Activated gamma-delta T cell treated with anti-CD3 and anti-CD28 coated beads, Interleukin-2, amount 50 U/mL, for 16 hours (primary cell): ENCODE results near the gene C5orf52.
"Not testable (repeated sequence)": the region's sequence is repeated elsewhere in the genome, so short reads cannot be mapped to it uniquely, and the experiment has no call there.

Experiments used
- DNase-seq: peaks from one replicate; pipeline ENCODE4 v3.0.0-alpha.2; 2020; ENCODE audit warnings: low read depth

C5orf52 gene

DNA sequence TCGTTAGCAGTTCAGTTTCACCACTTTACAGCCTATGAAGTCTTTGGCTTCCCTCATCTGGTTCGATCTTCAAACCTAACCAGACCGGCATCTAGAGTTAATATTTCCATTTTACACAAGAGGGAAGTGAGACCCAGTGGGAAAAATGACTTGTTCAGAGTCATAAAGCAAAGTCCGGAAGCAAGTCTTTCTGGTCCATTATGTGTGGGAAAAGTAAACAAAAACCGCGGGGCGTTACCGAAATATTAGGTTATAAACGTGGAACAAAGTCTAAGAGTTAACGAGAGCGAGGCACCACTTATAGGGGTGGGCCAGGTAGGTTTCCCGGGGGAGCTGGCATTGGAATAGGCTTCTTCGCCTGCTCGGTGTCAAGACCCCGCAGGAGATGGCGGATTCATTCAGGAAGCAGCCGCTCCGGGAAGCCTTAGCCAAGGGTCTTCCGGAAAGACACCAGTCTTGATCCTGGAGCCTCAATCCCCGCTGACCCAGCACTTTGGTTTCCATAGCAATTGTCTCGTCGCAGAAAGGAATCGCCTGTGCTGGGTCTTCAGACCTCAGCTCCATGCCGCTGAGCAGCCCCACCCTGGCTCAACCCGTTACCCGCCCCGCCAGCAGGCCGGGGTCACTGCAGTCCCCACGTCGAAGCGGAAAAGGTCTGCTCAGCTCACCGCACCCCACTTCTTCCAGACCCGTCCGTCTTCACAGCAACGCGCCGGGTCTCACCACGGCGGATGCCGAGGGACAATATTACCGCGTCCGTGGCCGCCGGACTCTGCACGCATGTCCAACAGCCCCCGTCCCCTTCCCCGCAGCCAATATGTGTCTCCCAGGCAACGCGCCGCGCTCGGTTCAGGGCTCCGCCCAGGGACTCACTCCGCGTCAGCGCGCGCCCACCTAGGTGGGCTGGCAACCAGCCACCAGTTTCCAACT is at the start of gene C5orf52:
Gene C5orf52, plus strand, starts transcription at position 872 of the 930 bp plus-strand sequence. CDS start 82 bp downstream, outside the sequence.
- no peak for DNase-seq

DNA sequence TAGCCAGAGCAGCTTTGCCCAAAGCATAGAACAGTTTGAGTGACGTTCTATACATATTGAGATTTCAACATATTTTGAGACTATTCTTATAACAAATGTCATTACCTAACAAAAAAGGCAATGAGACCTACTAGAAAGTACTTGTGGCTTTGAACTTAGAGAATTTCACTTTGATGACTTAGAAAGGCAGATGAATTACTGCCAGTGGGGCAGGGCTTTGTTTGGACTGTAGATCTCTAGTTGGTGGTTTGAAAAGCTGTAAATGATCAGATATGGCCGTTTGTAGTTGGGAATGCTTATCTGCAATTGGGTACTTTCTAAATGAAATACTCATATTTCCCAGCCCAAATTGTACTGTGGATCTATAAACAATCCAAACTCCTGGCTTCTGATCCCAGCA is 47.2 kb upstream of the C5orf52 start:
- no peak for DNase-seq

DNA sequence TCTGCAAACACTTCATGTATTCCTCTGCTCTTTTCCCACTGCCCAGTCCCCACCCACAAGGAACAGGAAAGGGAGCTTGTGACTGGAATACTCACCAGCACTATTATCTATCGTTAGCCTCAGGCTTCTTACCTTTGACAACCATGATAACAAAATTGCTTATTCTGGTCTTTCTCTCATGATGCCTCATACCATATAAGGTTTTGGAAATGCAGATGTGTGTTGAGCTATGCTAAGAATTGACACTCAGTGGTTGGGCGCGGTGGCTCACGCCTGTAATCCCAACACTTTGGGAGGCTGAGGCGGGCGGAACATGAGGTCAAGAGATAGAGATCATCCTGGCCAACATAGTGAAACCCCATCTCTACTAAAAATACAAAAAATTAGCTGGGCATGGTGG is 44.5 kb upstream of the C5orf52 start:
- DNase-seq, result no peak

DNA sequence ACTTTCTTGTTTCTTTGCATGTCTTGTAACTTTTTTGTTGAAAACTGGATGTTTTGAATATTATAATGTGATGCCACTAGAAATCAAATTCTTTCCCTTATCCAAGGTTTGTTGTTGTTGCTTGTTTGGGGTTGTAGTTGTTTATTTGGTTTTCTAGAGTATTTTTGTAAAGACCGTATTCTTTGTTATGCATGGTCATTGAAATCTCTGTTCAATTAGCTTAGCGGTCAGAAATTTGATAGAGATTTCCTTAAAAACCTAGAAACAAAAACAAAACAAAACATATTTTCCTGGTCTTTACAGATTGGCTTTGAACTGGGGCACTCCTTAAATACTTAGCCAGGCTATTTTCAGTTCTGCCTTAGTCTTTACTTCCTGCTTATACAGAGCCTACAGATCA is 41.0 kb upstream of the C5orf52 start:
- DNase-seq, result no peak

DNA sequence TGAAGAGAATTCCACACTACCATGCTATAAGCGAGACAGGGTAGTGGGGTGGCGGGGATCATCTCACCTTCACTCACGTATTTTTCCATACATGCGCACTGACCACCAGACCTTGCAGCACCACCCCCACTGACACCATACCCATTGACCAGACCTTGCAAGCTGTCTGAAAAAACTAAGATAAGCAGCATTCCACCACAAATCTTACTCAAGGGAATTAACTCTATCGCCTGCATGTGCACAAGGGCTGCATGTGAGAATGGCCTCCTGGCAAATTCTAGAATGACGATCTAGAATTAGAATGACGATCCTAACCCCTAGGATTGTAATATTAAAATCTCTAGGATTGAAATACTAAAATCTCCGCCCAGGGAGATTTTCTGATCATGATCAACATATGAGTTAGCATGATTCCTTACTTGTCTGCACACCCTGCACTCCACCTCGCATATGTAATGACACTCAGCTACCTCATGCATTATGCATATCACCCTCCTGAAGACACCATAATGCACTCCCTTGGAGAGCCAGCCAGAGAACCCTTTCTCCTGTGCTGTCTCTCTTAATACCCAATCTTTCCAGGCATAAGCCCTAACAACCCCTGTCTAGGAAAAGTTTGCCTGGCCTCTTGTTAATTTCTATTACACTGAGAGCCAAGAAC is 30.8 kb upstream of the C5orf52 start:
- no peak for DNase-seq

DNA sequence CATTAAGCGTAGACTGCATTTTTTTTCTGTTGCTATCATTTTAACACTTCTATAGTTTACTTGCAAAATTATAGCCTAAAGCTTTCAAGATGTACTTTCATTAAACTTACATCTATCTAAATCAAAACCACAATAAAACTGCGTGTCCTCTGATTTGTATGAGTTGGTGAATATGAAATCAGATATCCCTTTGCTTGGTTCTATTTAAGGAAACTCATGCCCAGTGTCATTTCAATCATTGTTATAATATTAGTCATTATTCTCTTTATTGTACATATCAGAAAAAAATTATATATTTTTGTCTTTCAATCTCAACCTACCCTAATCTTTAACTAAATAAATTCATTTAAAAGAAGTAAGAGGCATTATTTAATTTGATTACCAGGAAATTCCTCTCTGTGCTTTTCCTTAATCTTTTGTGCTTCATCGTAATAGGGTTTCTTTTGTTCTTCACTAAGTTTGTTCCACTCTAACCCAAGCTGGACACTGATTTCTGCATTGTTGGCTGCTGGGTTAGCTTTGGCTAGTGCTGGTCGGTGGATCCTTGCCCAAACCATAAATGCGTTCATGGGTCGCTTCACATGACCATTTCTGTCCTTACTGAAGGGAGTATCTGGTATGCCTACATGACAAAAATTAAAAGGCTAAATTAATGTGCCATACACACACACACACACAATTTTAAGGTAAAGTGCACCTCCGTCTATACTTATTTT is 22.9 kb upstream of the C5orf52 start:
- DNase-seq, result no peak

DNA sequence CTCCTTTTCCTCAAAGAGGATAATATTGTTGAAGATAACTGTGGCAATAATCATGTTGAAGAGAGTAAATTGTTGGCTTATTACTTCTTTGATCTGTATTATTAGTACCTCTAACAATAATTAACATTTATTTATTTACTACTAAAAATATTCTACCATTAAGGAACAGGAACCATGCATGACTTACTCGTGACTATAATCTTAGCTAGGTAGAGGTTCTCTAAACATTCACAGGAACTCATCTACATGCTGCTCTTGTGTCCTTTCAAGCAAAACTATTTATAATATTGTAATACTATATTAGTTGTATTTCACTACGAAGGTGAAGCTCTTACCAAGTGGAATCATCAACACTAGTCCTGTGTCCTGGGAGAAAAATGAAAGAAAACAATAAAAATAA is 22.2 kb upstream of the C5orf52 start:
- DNase-seq, result no peak

DNA sequence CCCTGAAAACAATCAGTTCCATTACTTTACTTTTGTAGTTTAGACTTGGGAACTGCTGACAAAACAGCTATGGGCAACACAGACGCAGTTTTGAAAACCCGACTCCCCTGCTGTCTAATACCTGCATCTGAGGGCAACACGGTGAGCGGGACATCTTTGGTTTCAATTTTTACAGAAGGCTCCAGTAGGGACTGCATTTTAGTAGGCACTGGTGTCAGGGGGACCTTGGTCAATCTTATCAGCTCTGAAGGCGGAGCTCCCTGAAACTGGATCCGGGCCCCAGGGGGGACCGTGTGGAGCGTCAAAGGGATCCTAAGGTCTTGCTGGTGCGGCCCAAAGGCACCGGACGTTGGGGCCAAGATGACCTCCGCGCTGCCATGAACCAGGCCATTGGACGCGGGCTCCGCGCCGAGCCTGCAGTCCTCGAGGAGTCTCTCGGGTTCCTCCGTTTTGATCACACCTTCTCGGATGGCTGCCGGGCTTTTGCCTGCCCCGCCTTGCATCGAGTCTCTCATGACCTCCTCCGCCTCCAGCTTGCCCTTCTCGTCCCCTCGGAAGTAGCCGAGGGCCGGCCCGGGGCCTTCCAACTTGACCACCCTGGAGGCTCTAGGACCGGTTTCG is 20.2 kb upstream of the C5orf52 start:
- no peak for DNase-seq

DNA sequence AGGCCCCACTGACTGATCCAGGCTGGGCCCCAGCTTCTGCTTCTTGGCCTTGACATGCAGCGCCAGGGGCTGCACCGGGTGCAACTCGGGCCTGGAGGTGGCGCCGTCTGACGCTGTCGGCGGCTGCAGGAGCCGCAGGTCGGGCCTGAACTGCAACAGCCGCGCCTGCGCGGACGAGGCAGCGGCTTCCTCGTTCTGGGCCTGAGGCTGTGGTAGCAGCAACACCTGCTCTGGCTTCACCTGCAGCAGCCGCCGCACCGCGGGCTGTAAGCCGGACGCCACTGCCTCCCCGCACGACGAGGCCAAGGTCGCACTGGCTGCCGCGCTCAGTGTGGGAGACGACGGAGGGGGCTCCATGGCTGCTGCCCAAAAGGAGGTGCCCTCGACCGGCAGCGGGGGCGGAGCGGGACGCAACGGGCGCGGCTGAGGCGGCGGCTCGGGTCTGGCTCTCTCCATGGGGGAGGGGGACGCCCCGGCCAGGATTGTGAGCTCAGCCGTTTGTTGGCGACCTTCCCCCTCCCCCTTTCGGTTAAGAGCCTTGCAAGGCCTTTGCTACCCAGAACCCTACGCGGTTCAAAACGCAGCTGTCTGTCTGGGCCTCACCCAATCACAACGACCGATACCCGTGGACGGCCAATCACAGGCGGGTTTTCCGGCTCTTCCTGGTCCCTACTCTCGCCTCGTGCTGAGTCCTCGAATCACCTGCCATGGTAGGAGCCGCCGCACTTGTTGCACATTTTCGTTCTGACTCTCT is 19.5 kb upstream of the C5orf52 start:
- DNase-seq, result peak; percentile 63

DNA sequence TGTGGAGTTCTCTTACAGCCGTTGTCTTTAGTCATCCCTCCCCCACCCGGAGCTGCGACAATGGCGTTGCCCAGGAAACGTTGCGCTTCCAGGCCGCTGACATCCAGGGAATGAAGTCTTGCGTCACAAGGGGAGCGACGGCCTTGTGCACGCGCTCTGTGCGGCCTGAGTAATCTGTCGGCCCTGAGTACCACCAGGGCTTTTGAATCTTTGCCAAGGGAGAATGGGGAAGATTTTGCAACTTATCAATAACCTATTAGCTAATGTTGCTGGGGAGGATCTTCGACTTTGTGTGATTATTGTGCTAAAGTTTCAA is 19.0 kb upstream of the C5orf52 start, which contains the start of gene SOX30:
Gene SOX30, minus strand, starts transcription at position 62 of the 316 bp plus-strand sequence. CDS start 360 bp downstream, outside the sequence.
- no peak for DNase-seq

DNA sequence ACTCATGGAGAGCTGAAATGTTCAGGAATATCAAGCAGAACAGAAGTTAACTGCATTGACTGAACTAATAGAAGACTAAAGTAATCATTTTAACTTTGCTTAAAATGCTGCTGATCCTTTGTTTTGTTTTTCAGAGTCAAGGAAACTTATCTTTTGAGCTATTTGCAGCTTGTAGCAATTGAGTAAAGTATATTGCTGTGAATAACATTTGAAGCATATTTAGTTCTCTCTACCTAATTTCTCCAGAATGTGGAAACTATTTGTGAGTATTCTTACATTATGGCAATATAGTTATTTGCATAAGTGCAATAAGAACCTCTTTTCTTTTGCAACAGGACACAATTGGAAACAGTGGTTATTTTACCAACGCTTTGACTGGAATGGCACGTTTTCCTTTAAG is 13.8 kb upstream of the C5orf52 start:
- no peak for DNase-seq

DNA sequence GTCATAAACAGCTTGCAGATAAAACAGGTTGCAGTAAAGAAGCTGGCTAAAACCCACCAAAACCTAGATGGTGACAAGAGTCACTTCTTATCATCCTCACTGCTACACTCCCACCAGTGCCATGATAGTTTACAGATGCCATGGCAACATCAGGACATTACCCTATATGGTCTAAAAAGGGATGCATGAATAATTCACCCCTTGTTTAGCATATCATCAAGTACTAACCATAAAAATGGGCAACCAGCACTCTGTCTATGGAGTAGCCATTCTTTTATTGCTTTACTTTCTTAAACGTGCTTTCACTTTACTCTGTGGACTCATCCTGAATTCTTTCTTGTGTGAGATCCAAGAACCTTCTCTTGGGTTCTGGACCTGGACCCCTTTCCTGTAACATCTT is 12.4 kb upstream of the C5orf52 start:
- no peak for DNase-seq

DNA sequence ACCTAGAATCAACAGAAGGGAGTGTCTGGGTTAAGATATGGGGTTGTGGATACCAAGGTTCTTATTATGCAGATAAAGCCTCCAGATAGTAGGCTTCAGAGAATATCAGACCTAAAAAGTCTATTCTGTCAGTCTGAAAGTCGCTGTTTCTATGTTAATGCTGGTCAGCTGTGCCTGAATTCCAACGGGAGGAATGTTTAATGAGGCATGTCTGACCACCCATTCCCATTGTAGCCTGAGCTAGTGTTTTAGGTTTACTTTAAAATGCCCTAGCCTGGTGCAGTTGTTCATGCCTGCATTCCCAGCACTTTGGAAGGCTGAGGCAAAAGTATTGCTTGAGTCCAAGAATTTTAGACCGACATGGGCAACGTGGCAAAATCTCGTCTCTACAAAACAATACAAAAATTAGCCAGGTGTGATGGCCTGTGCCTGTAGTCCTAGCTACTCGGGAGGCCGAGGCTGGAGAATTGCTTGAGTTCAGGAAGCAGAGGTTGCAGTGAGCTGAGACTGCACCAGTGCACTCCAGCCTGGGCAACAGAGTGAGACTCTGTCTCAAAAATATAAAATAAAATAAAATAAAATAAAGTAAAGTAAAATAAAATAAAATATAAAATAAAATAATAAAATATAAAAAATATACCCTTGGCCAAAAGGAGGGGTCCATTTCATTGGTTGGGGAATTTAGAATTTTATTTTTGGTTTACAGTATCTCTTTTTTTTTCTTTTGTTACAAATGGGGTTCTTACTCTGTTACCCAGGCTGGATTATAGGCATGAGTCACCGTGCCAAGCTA is 11.3 kb upstream of the C5orf52 start:
- DNase-seq, result no peak

DNA sequence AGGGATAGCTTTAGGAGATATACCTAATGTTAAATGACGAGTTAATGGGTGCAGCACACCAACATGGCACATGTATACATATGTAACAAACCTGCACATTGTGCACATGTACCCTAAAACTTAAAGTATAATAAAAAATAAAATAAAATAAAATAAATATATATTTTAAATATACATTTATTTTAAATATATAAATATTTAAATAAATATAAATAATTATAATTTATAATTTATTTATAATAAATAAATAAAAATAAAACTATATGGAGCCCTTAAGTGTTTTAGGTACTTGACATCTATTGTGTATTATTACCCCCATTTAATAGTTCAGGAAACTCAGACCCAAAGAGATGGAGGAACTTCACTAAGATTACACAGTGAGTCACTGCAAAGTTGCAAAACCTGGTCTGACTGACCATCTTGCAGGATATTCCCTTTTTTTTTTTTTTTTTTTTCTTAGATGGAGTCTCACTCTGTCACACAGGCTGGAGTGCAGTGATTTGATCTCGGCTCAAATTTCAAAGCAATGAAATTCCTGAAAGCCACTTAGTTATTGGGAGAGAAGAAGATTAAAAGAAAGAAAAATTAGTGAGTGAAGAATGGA is 5.8 kb upstream of the C5orf52 start:
- no peak for DNase-seq

DNA sequence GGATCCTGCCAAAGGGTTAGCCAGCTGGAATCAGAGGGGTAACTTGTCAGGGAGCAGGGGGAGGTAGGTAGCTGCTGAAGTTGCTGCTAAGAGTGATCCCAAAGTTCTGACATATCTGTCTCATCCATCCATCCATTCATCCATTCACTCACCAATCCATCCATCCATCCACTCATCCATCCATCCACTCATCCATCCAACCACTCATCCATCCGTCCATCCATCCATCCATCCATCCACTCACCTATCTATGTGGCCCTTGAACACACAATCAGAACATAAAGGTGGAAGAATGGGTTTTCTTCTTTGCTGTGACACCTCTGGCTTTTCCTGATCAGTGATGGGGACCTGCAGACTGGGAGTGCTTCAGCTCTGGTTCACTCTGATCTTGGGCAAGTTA is 3.0 kb upstream of the C5orf52 start:
- no peak for DNase-seq

DNA sequence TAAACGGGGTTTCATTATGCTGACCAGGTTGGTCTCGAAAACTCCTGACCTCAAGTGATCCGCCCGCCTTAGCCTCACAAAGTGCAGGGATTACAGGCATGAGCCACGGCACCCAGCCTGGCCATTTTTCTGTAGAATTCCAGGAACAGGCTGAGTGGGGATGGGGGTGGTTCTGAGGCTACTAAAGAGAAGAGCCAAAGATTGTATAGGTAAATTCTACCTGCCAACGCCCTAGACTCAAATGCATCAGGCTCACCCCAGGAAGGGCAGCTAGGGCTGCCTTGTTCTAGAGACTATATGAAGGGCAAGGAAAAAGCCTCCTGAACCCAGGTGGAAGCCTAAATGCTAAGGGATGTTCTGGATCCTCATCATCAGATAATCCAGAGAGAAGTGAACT is 1.6 kb upstream of the C5orf52 start:
- no peak for DNase-seq

DNA sequence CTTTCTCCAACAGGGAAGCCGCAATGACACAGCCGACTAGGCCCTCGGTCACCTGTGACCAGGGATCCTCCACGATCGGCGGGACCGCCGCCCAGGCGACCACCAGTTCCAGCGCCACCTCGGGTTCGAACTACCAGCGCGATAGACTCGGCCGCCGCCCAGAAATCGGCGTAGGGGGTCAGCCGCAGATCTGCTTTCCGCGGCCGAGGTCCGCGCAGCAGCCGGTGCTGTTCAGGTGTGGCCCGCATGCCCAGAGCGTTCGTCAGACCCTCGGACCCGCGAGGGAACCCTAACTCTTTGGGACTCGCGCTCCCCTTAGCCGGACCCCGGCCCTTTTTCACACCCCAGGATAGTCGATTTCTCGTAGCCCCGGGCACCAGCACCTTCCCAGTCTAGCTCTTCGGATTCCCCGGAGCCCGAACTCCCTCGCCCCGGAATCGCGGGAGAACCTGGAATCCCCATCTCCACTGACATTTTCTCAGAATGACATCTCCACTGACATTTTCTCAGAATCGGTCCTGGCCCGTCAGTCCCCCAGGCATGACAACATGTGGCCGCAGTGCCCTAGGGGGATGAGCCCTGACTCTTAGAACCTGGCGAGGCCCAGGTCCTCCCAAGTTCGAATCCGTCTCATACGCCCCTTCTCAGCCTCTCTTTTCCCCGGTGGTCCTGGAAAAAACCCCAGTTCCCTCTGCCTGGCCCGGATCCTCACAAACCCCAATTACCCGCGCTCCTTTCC is 428 bp downstream of the C5orf52 start:
- no peak for DNase-seq

DNA sequence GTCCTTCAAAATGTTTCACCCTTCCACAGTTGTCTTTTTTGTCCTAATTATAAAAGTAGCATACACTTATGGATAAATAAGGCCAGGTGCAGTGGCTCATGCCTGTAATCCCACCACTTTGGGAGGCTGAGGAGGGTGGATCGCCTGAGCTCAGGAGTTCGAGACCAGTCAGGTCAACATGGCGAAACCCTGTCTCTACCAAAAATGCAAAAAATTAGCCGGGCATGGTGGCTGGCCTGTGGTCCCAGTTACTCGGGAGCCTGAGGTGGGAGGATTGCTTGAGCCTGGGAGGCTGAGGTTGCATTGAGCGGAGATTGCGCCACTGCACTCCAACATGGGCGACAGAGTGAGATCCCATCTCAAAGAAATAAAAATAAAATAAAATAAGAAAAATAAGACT is 1.6 kb downstream of the C5orf52 start:
- DNase-seq, result no peak

DNA sequence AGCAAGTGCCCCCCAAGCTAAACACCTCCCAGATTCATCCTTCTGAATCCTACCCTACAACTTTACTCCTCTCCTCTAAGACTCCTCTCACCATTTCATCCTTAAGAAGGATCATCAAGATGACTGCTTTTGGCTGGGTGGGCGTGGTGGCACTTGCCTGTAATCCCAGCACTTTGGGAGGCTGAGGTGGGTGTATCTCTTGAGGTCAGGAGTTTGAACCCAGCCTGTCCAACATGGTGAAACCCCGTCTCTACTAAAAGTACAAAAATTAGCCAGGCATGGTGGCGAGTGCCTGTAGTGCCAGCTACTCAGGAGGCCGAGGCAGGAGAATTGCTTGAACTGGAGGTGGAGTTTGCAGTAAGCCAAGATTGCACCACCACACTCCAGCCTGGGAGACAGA is 3.0 kb downstream of the C5orf52 start:
- DNase-seq, result not testable (repeated sequence)

DNA sequence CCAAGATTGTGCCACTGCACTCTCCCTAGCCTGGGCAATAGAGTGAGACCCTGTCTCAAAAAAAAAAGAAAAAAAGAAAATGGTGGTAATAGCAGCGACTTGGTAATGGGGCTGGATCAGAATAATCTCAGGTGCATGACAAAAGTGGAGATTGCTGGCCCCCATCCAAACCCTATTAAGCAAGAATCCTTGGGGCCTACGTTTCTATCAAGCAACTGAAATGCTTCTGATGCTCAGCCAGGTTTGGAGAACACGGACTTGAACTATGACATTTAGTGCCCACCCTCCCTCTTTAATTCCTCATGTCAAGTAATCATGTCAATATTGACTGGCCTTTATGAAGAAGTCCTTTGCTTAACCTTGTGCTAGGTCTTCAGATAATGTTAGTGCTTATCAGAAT is 6.6 kb downstream of the C5orf52 start:
- no peak for DNase-seq
